Brain microvascular endothelial cell (primary cell): ENCODE measurements around the gene RFTN1.

Source experiments
- DNase-seq: peaks from one replicate; pipeline ENCODE4 v3.0.0-alpha.2; 2020
- H3K27ac ChIP-seq: fragments of 250-450 bp; sonication (Bioruptor Pico); 2 replicates; pipeline ENCODE4 v1.5.1; 2020; ENCODE audit warnings: mild to moderate bottlenecking, moderate library complexity
- H3K27me3 ChIP-seq: fragments of 250-450 bp; sonication (Bioruptor Pico); replicated peaks from 2 replicates; pipeline ENCODE4 v1.5.1; 2020; ENCODE audit warnings: mild to moderate bottlenecking
- H3K36me3 ChIP-seq: fragments of 250-450 bp; sonication (Bioruptor Pico); replicated peaks from 2 replicates; pipeline ENCODE4 v1.5.1; 2020; ENCODE audit warnings: mild to moderate bottlenecking
- H3K4me3 ChIP-seq: 2 replicates; pipeline ENCODE4 v1.5.1; 2011; ENCODE audit warnings: low read depth, mild to moderate bottlenecking, control low read depth, low read length, moderate library complexity
- in situ Hi-C: cut with HindIII; loops from 2 replicates; pipeline ENCODE4 v1.10.0; 2017; ENCODE audit warnings: low sequenced_read_pairs, low pct_ligation_motif_present
- TF ChIP-seq, protein P1 (sequence below): IDR thresholded peaks from 2 replicates; pipeline ENCODE4 v1.5.1; 2011; ENCODE audit warnings: low read depth, mild to moderate bottlenecking, moderate library complexity, low read length, control low read depth, inconsistent platforms; ENCODE audit errors: missing control alignments

The RFTN1 gene

DNA sequence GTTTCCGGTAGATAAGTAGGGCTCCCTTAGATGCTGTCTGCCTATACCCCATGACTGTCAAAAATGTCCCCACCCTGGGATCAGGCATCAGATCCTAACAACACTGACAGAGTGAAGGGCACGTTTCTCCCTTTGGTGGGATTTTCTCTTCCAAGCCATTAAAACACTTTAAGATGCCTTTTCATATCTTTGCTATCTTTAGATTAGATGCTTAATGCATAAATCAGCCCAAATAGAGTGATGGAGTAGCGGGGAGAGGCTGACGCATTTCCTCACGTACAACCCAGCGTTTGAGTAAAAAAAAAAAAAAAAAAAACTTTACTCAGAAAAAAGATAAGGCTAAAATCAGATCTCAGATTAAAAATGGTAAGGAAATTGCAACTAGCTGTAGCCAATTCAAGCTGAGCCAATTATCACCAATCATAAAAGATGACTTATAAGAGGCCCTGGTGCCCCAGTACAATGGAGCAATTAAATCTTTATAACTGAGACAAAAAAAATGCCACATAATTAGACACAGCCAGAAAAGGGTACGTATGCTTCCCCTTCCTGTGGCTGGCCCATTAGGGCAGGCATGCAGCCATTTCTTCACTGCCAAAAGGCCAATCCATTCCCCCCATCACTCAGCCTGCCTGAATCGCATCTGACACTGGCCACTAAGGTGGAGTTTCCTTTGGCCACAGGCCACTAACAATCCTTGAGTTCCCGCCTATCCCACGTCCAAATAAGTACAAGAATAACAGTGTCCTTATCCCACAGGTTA, 45.0 kb downstream of the RFTN1 start:
- TF ChIP-seq, protein P1, sequence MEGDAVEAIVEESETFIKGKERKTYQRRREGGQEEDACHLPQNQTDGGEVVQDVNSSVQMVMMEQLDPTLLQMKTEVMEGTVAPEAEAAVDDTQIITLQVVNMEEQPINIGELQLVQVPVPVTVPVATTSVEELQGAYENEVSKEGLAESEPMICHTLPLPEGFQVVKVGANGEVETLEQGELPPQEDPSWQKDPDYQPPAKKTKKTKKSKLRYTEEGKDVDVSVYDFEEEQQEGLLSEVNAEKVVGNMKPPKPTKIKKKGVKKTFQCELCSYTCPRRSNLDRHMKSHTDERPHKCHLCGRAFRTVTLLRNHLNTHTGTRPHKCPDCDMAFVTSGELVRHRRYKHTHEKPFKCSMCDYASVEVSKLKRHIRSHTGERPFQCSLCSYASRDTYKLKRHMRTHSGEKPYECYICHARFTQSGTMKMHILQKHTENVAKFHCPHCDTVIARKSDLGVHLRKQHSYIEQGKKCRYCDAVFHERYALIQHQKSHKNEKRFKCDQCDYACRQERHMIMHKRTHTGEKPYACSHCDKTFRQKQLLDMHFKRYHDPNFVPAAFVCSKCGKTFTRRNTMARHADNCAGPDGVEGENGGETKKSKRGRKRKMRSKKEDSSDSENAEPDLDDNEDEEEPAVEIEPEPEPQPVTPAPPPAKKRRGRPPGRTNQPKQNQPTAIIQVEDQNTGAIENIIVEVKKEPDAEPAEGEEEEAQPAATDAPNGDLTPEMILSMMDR, result no peak
- peak; percentile 72 for DNase-seq
- in situ Hi-C loops, result no loop called here
- Histone ChIP-seq H3K36me3 (peaks cover 9% of the 10 kb centered on the region), H3K4me3 (no peak overlapping the region), H3K27me3 (no peaks in the 10 kb centered on the region), H3K27ac (peak overlapping the region; percentile 94)

DNA sequence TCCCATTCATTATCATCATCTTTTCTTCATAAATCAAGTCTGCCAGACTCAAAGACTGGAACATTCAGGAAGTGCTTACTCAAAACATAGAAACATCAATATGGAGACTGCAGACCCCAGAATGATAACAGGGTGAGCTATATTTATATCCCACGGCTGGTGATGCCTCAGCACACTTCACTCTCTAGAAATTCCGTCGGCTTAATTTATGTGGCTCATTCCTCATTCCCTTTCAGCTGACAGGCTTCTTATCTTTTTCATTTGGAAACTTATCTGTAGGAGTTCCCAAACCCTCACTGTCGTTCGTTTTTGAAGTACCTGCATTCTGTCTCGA, 45.5 kb downstream of the RFTN1 start:
- TF ChIP-seq, protein P1, result no peak
- Histone ChIP-seq H3K27ac (peak overlapping the region; percentile 94), H3K4me3 (no peak overlapping the region), H3K27me3 (no peaks in the 10 kb centered on the region), H3K36me3 (peaks cover 9% of the 10 kb centered on the region)
- in situ Hi-C loops, result no loop called here
- no peak for DNase-seq

DNA sequence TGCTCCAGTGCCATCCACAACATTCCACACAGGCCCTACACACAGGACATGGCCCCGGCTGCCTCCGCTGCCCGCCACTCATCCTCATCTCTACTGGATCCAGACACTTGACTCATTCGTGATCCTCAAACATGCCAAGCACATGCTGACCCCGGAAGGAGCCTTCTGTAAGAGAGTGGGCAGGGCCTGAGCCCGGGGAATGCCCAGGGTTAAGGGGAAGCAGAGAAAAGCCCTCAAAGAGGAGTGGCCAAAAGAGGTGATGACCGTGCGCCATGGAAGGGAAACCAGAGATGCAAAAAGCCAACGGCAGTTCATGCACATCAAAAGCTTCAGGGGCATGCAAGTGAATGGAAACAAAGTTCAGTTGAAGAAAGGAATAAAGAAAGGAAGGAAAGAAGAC, 46.1 kb downstream of the RFTN1 start:
- DNase-seq, result no peak
- Histone ChIP-seq H3K27me3 (no peaks in the 10 kb centered on the region), H3K36me3 (peaks cover 7% of the 10 kb centered on the region), H3K27ac (peak overlapping the region; percentile 94), H3K4me3 (no peak overlapping the region)
- in situ Hi-C loops, result no loop called here
- TF ChIP-seq, protein P1, result no peak

DNA sequence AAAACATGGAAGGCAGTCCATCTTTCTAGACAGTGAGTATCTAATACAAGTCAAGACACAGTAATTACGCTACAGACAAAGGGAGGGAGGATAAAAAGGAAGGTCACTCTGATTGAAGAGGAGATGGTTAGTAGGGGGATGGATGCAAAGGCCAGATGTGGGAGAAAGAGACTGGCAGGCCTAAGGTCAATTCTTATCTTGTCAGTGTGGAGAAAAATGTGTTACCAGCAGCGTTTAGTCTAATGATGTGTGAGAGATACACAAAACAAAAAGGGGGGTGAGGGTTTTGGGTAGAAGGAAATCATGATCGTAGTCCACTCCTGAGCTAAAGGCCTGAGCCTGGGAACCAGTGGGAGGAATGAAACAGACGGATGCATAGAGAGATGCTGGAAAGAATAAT, 46.7 kb downstream of the RFTN1 start:
- Histone ChIP-seq H3K4me3 (no peak overlapping the region), H3K27me3 (no peaks in the 10 kb centered on the region), H3K36me3 (peaks cover 4% of the 10 kb centered on the region), H3K27ac (no peak overlapping the region)
- no peak for DNase-seq
- TF ChIP-seq, protein P1, result no peak
- in situ Hi-C loops, result no loop called here

DNA sequence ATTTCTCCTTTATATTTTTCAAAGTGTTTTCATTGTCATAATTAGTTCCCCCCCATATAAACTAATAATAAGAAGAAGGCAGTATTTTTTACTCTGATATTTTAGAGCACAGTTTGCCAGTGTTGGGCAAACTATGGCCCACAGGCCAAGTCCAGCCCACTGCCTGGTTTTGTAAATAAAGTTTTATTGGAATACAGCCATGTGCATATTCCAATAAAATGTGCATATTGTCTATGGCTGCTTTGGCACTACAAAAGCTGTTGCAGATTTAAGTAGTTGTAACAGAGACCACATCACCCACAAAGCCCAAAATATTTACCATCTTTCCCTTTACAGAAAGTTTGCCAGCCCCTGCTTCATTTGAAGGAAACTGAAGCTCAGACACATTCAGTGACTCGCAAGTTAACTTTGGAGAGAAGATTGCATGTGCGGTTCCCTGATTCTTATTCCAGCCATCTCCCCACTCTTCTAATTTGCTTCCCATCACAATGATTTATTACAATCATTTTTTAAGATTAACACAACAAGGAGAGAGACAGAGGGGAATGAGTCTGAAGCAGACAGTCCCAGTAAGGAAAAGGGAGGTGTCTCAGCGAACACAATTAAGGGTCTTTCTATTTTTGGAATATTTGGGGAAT, 48.9 kb downstream of the RFTN1 start:
- in situ Hi-C loops, result no loop called here

More for the DNA sequence above, 48.9 kb downstream of the RFTN1 start:
- DNase-seq, result no peak
- Histone ChIP-seq H3K36me3 (peaks cover 2% of the 10 kb centered on the region), H3K27me3 (no peaks in the 10 kb centered on the region), H3K27ac (no peak overlapping the region), H3K4me3 (no peak overlapping the region)
- TF ChIP-seq, protein P1, result no peak
